ENCODE measurements around the gene POLN.

DNA sequence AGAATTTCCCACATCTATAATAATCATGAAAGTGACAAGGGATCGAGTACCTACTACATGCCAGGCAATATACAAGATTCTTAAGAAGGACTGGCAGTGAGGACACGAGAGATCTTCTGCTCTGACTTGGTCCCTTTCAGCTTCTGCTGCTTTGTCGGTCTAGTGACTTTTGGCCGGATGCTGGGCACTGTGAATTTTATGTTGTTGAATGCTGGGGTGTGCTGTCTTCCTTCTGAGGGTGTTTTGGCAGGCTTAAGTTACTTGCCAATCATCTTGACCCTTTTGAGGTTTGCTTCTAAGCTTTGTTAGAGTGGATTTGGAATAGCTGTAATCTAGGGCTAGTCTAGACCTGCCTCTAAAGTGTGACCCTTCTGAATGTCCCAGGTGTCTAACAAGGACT, 159.3 kb downstream of the POLN start:
- TF ChIP-seq, protein P1, sequence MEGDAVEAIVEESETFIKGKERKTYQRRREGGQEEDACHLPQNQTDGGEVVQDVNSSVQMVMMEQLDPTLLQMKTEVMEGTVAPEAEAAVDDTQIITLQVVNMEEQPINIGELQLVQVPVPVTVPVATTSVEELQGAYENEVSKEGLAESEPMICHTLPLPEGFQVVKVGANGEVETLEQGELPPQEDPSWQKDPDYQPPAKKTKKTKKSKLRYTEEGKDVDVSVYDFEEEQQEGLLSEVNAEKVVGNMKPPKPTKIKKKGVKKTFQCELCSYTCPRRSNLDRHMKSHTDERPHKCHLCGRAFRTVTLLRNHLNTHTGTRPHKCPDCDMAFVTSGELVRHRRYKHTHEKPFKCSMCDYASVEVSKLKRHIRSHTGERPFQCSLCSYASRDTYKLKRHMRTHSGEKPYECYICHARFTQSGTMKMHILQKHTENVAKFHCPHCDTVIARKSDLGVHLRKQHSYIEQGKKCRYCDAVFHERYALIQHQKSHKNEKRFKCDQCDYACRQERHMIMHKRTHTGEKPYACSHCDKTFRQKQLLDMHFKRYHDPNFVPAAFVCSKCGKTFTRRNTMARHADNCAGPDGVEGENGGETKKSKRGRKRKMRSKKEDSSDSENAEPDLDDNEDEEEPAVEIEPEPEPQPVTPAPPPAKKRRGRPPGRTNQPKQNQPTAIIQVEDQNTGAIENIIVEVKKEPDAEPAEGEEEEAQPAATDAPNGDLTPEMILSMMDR (IDR thresholded peaks at IDR 0.05), result no peak
- TF ChIP-seq POLR2A (IDR thresholded peaks at IDR 0.05), result no peak

All from tibial nerve (tissue), 3 donors.